Activated CD8-positive, alpha-beta T cell treated with anti-CD3 and anti-CD28 coated beads for 36 hours (primary cell): Measurements from ENCODE around the gene UGT1A8. TPM values are rescaled to one million over a fixed set of nuclear protein-coding genes. Genes with fewer than 3 reads are reported as not detected.

Experiments
- ATAC-seq: fragments of 200-7000 bp; cut with Tn5 transposase; one replicate; pipeline ENCODE4 v1.10.0; 2021; ENCODE audit warnings: mild to moderate bottlenecking, moderate library complexity
- CTCF ChIA-PET: fragments of 350-600 bp; sonication (Branson Sonifier 250); formaldehyde crosslinking; loops from one replicate; lab custom pipeline; 2021; ENCODE audit warnings: antibody characterized with exemption; lab: Charles Lee
- POLR2A ChIA-PET: fragments of 350-600 bp; sonication (Branson Sonifier 250); formaldehyde crosslinking; loops from one replicate; lab custom pipeline; 2021; ENCODE audit warnings: antibody characterized with exemption; lab: Charles Lee
- DNase-seq: peaks from one replicate; pipeline ENCODE4 v3.0.0-alpha.2; 2020
- H3K27ac Mint-ChIP-seq: one replicate; pipeline ENCODE4 v1.8.0; 2021; ENCODE audit warnings: mild to moderate bottlenecking, mixed read lengths
- H3K27me3 Mint-ChIP-seq: one replicate; pipeline ENCODE4 v1.8.0; 2021; ENCODE audit warnings: mixed read lengths
- H3K36me3 Mint-ChIP-seq: one replicate; pipeline ENCODE4 v1.8.0; 2021; ENCODE audit warnings: low read depth, mixed read lengths
- H3K4me1 Mint-ChIP-seq: one replicate; pipeline ENCODE4 v1.8.0; 2021; ENCODE audit warnings: low read depth, mixed read lengths
- H3K4me3 Mint-ChIP-seq: one replicate; pipeline ENCODE4 v1.8.0; 2021; ENCODE audit warnings: mild to moderate bottlenecking, moderate library complexity, mixed read lengths
- H3K9me3 Mint-ChIP-seq: one replicate; pipeline ENCODE4 v1.8.0; 2021; ENCODE audit warnings: mixed read lengths
- intact Hi-C: fragments of 100-400 bp; cut with micrococcal nuclease; formaldehyde crosslinking; loops from one replicate; pipeline ENCODE4 v1.10.0; 2022
- total RNA-seq, 2 experiments: library from RNA; stranded (reverse); gene quantifications; one replicate each; pipeline ENCODE4 v1.2.3, GENCODE V29; 2021
- TF ChIP-seq, protein P1 (sequence below): fragments of 200-600 bp; IDR thresholded peaks from one replicate; pipeline ENCODE4 v1.8.0; 2022; ENCODE audit warnings: antibody characterized with exemption, mild to moderate bottlenecking

Gene UGT1A8
- total RNA-seq, 2 experiments from 2014 or later = not detected

DNA sequence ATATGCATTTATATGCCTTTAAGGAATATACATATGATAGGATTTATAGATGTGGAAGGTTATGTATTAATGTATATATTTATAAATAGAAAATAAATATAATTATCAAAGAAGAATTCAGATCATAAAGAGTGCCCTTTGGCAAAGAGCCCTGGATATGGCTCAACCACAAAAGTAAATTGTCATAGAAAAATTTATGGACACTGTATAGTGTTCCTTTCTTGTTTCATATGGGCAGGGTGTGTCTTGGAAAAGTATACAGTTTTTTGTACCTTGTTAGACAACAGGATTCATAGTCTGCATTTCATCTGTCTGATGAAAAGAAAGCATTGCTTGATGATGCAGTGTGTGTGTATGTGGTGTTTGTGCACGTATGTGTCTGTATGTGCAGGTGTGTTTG is 67.2 kb downstream of the UGT1A8 start:
- Mint-ChIP-seq H3K36me3 (no peaks in the 10 kb centered on the region), H3K27me3 (peaks cover 1% of the 10 kb centered on the region), H3K4me1 (no peaks in the 10 kb centered on the region), H3K4me3 (no peak overlapping the region), H3K27ac (no peak overlapping the region), H3K9me3 (no peaks in the 10 kb centered on the region)
- POLR2A ChIA-PET = no interaction called here
- ATAC-seq = no peak
- CTCF ChIA-PET = no interaction called here
- intact Hi-C loops = no loop called here
- TF ChIP-seq, protein P1, sequence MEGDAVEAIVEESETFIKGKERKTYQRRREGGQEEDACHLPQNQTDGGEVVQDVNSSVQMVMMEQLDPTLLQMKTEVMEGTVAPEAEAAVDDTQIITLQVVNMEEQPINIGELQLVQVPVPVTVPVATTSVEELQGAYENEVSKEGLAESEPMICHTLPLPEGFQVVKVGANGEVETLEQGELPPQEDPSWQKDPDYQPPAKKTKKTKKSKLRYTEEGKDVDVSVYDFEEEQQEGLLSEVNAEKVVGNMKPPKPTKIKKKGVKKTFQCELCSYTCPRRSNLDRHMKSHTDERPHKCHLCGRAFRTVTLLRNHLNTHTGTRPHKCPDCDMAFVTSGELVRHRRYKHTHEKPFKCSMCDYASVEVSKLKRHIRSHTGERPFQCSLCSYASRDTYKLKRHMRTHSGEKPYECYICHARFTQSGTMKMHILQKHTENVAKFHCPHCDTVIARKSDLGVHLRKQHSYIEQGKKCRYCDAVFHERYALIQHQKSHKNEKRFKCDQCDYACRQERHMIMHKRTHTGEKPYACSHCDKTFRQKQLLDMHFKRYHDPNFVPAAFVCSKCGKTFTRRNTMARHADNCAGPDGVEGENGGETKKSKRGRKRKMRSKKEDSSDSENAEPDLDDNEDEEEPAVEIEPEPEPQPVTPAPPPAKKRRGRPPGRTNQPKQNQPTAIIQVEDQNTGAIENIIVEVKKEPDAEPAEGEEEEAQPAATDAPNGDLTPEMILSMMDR = no peak
- no peak for DNase-seq

DNA sequence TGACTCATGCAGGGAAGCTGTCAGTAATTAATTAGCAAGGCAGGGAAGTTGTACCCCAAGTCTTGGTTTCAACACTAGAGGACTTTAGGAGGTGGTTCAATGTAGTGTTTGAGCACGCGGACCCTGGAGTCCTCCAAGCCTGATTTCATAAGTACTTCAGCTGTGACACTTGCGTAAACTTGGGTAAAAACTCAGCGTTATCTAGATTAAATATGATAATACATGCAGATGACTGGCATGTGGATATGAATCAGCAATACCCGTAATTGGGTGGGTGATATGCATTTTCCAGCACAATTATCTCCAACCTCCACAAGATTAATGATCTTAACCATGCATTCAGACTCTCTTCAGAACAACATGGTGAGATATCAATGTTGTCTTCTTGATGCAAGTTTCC is 69.5 kb downstream of the UGT1A8 start:
- Mint-ChIP-seq H3K27ac (no peak overlapping the region), H3K4me1 (no peaks in the 10 kb centered on the region), H3K9me3 (no peaks in the 10 kb centered on the region), H3K36me3 (no peaks in the 10 kb centered on the region), H3K4me3 (no peak overlapping the region), H3K27me3 (no peaks in the 10 kb centered on the region)
- POLR2A ChIA-PET = no interaction called here
- DNase-seq (no peak), ATAC-seq (no peak)
- TF ChIP-seq, protein P1 = no peak
- CTCF ChIA-PET = no interaction called here
- intact Hi-C loops = no loop called here

DNA sequence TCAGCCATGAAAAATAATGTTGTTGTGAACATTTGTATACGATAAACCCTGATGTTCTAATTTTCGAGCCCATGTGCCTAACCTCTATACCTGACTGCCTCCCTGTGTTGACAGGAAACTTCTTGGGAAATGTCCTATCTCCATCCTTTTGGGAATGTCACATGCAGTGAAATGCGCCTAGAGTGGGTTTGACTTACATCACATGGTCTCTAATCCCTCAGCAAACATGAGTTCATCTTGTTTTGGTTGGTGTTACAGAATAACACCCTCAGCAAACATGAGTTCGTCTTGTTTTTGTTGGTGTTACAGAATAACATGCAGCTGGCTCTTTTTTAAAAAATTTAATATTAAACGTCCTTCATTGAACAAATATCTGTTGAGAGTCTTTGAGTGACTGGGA is 70.9 kb downstream of the UGT1A8 start:
- TF ChIP-seq, protein P1 = no peak
- ATAC-seq = no peak
- Mint-ChIP-seq H3K4me1 (no peaks in the 10 kb centered on the region), H3K9me3 (no peaks in the 10 kb centered on the region), H3K4me3 (no peak overlapping the region), H3K36me3 (no peaks in the 10 kb centered on the region), H3K27ac (no peak overlapping the region), H3K27me3 (no peaks in the 10 kb centered on the region)
- DNase-seq = no peak
- ChIA-PET POLR2A (no interaction called here), CTCF (no interaction called here)
- intact Hi-C loops = no loop called here

DNA sequence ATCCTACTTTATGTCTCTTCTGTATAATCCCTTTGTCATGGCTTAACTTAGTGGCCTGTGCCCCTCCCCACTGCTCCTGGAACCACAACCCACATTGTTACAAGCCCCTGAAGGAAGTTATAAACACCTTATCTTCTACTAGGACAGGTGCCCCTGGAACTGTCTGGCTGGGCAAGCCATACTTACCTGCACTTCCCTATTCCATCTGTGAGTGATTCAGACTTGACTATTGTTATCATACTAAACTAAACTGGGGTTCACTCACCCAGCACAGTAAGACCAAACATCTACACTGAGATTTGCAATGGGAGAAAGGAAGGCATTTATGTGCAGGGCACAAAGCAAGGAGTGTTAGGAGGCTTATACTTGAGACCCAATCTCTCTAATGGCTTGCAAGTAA is 71.6 kb downstream of the UGT1A8 start:
- TF ChIP-seq, protein P1 = no peak
- H3K36me3 Mint-ChIP-seq = no peaks in the 10 kb centered on the region
- ATAC-seq = no peak
- H3K9me3 Mint-ChIP-seq = no peaks in the 10 kb centered on the region
- no peak overlapping the region for H3K4me3 Mint-ChIP-seq
- ChIA-PET CTCF (no interaction called here), POLR2A (no interaction called here)
- no peaks in the 10 kb centered on the region for H3K4me1 Mint-ChIP-seq
- H3K27me3 Mint-ChIP-seq = no peaks in the 10 kb centered on the region
- no peak for DNase-seq
- no peak overlapping the region for H3K27ac Mint-ChIP-seq
- intact Hi-C loops = no loop called here

DNA sequence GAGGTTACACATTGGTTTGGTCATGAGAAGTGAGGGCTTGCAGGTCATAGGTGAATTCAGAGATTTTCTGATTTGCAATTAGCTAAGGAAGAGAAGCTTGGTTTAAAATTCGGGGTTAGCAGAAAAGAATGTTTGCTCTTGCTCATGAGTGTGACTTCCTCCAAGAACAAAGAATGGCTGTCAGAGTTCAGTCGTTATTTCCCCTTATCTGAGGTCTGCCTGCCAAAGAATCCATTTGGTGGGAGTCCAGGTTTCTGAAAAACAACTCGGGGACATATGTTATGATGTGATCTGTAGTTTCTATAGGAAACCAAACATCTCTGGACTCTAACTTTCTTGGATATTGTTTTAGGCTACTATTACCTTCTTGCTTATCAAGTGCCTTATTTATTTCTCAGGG is 72.1 kb downstream of the UGT1A8 start:
- H3K4me3 Mint-ChIP-seq = no peak overlapping the region
- ATAC-seq (no peak), DNase-seq (no peak)
- intact Hi-C loops = no loop called here
- ChIA-PET CTCF (no interaction called here), POLR2A (no interaction called here)
- H3K27ac Mint-ChIP-seq = no peak overlapping the region
- H3K27me3 Mint-ChIP-seq = no peaks in the 10 kb centered on the region
- no peaks in the 10 kb centered on the region for H3K9me3 Mint-ChIP-seq
- no peaks in the 10 kb centered on the region for H3K4me1 Mint-ChIP-seq
- no peaks in the 10 kb centered on the region for H3K36me3 Mint-ChIP-seq
- TF ChIP-seq, protein P1 = no peak
